ENCODE results near the gene KAT8. TPM values are rescaled to one million over a fixed set of nuclear protein-coding genes. Genes with fewer than 3 reads are reported as not detected.

KAT8 gene
- total and polyA plus RNA-seq, 9 of the 15 experiments (the other 6 are each of a cell fraction or from before 2014, with no cell fraction given) = 10.0 to 98.5 (median 76.4) TPM

GRCh38 chr16:31157136-31157535, 39.7 kb downstream of the KAT8 start (continued):
- TF ChIP-seq MGA (IDR thresholded peaks at IDR 0.05) (peak; percentile 91), ZNF217 (CRISPR knock-in tag; IDR thresholded peaks at IDR 0.05) (no peak), CTBP1 (IDR thresholded peaks at IDR 0.05; ENCODE audit: borderline replicate concordance) (peak; percentile 29; the same call in 1 of the 2 replicates), ZNF384 (IDR thresholded peaks at IDR 0.05; ENCODE audit: low read depth, low read length) (no peak), ZNF586 (CRISPR knock-in tag; conservative IDR thresholded peaks at IDR 0.05) (no peak), CLOCK (CRISPR knock-in tag; IDR thresholded peaks at IDR 0.05; ENCODE audit: borderline replicate concordance) (no peak), HSF4 (CRISPR knock-in tag; IDR thresholded peaks at IDR 0.05; ENCODE audit: borderline replicate concordance) (no peak), SIX5 (IDR thresholded peaks at IDR 0.05; ENCODE audit: borderline replicate concordance in 1 of 2, insufficient read depth in 1 of 2, low read depth in 1 of 2, low read length in 2 of 2) (no peak), NCOA2 (IDR thresholded peaks at IDR 0.05; ENCODE audit: partially characterized antibody in 2 of 2) (no peak), E2F6 (IDR thresholded peaks at IDR 0.05; ENCODE audit: borderline replicate concordance in 1 of 2, extremely low read depth in 1 of 2, insufficient read depth in 1 of 2, insufficient read length in 1 of 2, low read depth in 1 of 2, low read length in 1 of 2, poor library complexity in 1 of 2, severe bottlenecking in 1 of 2) (peak; percentile 56 to 85), RBBP5 (IDR thresholded peaks at IDR 0.05; ENCODE audit: borderline replicate concordance, insufficient read depth, low read length, poor library complexity, severe bottlenecking) (peak; percentile 27), MXI1 (IDR thresholded peaks at IDR 0.05; ENCODE audit: low read depth, low read length) (no peak)
